GM19455 (cell line): ENCODE data around the gene RSPH9.

ENCODE experiments used
- ATAC-seq: cut with Tn5 transposase; IDR thresholded peaks from one replicate; pipeline ENCODE4 v1.9.1; 2021; ENCODE audit not compliant: unreplicated experiment

RSPH9 gene, protein sequence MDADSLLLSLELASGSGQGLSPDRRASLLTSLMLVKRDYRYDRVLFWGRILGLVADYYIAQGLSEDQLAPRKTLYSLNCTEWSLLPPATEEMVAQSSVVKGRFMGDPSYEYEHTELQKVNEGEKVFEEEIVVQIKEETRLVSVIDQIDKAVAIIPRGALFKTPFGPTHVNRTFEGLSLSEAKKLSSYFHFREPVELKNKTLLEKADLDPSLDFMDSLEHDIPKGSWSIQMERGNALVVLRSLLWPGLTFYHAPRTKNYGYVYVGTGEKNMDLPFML

DNA sequence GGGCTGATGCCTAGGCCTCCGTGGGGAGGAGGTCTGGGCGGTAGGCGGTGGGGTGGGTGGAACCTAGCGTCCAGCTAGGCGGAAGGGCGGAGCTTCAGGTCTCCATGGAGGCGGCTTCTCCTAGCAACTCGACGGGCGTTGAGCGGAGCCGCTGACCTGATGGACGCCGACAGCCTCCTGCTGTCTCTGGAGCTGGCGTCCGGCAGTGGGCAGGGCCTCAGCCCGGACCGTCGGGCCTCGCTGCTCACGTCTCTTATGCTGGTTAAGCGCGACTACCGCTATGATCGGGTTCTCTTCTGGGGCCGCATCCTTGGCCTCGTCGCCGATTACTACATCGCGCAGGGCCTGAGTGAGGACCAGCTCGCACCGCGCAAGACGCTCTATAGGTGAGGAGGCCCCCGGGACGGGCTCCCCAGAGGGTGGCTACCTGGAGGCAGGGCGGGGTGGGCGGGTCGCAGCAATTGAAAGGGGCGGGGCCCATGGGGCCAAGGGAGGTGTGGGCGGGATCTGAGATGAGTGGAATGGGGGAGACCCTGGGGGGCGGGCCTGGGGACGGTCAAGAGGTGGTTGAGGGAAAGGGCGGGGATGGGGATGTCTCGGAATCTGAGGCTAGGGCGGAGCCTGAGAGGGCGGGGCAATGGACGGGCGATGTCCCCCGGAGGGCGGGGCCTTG is at the start of gene RSPH9:
Gene RSPH9, plus strand, starts transcription at position 97 of the 673 bp plus-strand sequence. Its CDS starts 63 bp downstream, at position 160.
- ATAC-seq: peak; percentile 59

GRCh38 chr6:43600595-43600994 is 44.2 kb upstream of the RSPH9 start:
- no peak for ATAC-seq

GRCh38 chr6:43604174-43604573 is 40.7 kb upstream of the RSPH9 start:
- ATAC-seq: no peak

- ATAC-seq: no peak
Observed at GRCh38 chr6:43606019-43606418, 38.8 kb upstream of the RSPH9 start.

- no peak for ATAC-seq
Observed at GRCh38 chr6:43608310-43608763, 36.5 kb upstream of the RSPH9 start.

GRCh38 chr6:43608807-43609206 is 36.0 kb upstream of the RSPH9 start:
- ATAC-seq: no peak

- ATAC-seq: no peak
Observed at GRCh38 chr6:43609402-43609801, 35.4 kb upstream of the RSPH9 start.

- no peak for ATAC-seq
Observed at GRCh38 chr6:43610431-43610830, 34.4 kb upstream of the RSPH9 start.

DNA sequence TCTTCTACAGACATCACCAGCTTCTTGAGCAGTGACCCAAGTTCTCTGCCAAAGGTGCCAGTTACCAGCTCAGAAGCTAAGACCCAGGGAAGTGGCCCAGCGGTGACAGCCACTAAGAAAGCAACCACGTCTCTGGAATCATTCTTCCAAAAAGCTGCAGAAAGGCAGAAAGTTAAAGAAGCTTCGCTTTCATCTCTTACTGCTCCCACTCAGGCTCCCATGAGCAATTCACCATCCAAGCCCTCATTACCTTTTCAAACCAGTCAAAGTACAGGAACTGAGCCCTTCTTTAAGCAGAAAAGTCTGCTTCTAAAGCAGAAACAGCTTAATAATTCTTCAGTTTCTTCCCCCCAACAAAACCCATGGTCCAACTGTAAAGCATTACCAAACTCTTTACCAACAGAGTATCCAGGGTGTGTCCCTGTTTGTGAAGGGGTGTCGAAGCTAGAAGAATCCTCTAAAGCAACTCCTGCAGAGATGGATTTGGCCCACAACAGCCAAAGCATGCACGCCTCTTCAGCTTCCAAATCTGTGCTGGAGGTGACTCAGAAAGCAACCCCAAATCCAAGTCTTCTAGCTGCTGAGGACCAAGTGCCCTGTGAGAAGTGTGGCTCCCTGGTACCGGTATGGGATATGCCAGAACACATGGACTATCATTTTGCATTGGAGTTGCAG is 31.0 kb upstream of the RSPH9 start:
- ATAC-seq: no peak

DNA sequence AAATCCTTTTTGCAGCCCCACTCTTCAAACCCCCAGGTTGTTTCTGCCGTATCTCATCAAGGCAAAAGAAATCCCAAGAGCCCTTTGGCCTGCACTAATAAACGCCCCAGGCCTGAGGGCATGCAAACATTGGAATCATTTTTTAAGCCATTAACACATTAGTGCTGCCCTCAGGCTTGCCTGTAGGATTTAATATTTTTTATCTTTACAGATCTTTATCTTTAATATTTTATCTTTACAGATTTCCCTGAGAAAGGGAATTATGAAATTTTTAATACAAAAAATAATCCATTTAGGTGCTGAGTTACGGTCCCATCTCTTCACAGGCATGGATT is 30.5 kb upstream of the RSPH9 start:
- ATAC-seq: no peak

DNA sequence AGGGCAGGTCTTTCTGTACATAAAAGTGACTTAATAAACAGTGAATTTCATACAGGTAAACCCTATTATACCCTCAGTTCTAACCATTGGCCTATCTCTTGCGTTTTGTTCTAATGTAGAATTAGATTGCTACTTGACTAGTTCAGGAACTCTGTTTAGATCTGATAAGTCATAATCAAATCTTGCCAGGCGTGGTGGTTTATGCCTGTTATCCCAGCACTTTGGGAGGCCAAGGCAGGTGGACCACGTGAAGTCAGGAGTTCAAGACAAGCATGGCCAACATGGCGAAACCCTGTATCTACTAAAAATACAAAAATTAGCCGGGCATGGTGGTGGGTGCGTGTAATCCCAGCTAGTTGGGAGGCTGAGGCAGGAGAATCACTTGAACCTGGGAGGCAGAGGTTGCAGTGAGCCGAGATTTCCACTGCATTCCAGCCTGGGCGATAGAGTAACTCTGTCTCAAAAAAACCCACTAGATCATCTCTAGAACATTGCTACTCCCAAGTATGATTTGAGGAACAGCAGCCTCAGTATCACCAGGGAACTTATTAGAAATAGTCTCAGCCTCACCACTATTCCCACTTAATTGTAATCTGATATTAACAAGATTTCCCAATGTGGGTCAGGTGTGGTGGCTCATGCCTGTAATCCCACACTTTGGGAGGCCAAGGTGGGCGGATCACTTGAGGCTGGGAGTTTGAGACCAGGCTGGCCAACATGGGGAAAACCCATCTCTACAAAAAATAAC is 27.9 kb upstream of the RSPH9 start:
- ATAC-seq: no peak

- no peak for ATAC-seq
Observed at GRCh38 chr6:43621078-43621835, 23.6 kb upstream of the RSPH9 start.

DNA sequence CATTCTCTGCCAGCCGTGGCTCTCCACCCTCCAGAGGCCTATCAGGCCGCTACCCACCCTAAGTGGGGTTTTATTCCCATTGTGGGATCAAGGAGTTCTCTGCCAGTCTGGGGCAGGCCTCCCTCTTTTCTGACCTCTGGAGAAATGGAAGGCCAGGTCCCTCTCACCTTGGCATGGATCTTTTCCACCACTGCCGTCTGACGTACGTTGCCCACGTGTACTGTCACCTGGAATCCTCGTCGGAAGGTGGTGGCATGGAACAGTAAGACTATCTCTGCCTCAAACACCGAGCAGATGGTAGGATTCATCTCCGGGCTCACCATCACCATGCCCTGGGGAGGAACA is 23.0 kb upstream of the RSPH9 start:
- no peak for ATAC-seq

DNA sequence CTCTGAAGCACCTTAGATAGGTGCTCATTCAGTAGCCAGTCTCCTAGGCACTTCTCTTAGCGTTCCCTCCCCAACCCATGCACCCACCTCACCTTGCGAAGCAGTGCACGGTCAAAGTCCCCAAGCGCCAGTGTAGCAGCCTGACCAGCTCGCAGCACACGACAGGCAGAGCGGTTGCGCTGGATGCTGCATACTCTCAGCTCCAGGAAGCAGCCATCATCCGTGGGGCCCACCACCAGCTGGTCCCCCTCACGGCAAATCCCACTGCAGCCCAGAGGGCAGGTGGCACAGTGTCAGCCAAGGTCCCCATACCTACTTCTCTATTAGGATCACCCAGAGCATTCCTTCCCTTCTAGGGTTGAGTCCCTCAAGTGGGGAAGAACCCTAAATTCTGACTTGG is 22.3 kb upstream of the RSPH9 start:
- ATAC-seq: no peak

- no peak for ATAC-seq
Observed at GRCh38 chr6:43623880-43624785, 20.7 kb upstream of the RSPH9 start.

- no peak for ATAC-seq
Observed at GRCh38 chr6:43624786-43625288, 20.0 kb upstream of the RSPH9 start.

DNA sequence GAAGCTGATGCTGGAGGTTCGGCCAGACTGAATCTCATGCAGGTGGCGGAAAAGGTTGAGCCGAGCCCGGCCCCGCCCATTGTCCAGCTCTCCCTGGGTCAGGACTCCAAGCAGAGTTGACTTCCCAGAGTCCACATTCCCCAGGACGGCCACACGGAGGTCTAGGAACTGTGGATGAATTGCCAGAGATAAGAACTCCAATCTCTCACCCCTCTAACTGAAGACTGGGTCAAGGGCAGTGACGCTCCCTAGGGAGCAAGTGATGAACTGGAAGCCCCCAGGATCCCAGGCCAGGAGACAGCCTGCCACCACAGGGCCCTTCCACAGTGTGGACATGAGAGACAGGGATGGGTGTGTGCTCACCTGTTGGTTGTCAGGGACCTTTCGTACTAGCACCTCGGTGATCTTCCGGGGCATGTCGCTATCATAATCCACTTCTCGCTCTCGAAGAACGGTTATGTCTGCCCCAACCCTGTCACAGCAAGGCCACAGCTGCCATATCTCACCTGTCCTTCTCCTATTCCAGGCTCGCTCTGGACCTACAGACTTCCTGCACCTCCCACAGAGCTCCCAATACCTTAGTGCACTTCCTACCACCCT is 19.3 kb upstream of the RSPH9 start:
- ATAC-seq: no peak

DNA sequence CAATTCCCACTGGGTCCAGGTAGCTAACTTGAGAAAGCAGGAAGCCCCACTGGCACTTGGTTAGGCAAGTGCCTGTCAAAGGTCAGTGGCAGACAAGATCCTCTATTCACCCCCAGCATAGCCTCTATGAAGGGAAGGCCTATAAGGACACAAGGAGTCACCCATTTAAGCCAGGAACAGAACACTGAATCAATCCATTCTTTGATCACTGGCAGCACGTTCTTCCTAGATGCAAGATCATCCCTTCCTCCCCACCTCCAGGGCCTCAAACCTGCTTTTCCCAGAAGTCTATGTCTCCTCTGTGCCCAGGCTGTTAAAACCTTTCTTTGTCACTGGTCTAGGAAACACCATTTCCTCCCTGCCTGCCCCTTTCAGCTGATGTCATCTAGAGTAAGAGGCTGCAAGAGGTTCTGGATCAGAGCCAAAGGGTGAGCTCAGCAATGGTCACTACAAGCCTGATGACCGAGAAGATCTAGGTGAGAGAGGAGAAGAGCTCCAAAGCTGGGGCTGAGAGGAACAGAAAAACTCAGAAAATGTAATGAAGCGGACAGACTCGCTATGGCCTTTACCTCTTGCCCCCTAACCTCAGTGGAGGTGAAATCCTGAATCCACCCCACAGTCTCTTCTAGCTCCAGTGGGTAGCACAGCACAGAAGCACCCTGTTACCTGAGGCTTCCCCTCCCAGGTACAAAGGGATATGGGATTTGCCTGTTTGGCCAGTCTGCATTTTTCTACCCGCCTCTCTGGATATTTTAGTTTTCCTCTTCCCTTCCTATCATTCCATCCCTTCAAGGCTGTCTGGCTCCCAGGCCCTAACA is 17.6 kb upstream of the RSPH9 start:
- no peak for ATAC-seq
